H9 (cell line): ENCODE measurements around the gene ESRRB. TPM values are rescaled to one million over a fixed set of nuclear protein-coding genes. Genes with fewer than 3 reads are reported as not detected.

Experiments
- DNase-seq: peaks from one replicate; pipeline ENCODE4 v3.0.0-alpha.2; 2017
- H2AFZ ChIP-seq: one replicate; pipeline ENCODE4 v1.6.1; 2013; ENCODE audit warnings: mild to moderate bottlenecking, low read length, control low read depth, moderate library complexity
- H2AK5ac ChIP-seq: 2 replicates; pipeline ENCODE4 v1.6.1; 2013; ENCODE audit warnings: low read length, control low read depth, mixed read lengths; ENCODE audit not compliant: insufficient read length
- H2BK120ac ChIP-seq: one replicate; pipeline ENCODE4 v1.6.1; 2013; ENCODE audit warnings: low read depth, mild to moderate bottlenecking, low read length, control low read depth, inconsistent platforms; ENCODE audit not compliant: poor library complexity, severe bottlenecking
- H2BK12ac ChIP-seq: 2 replicates; pipeline ENCODE4 v1.6.1; 2013; ENCODE audit warnings: low read length, control low read depth, mixed read lengths, low read depth; ENCODE audit not compliant: insufficient read length
- H2BK15ac ChIP-seq: 2 replicates; pipeline ENCODE4 v1.6.1; 2013; ENCODE audit warnings: low read depth, low read length, control low read depth
- H2BK20ac ChIP-seq: one replicate; pipeline ENCODE4 v1.6.1; 2013; ENCODE audit warnings: low read depth, mild to moderate bottlenecking, low read length, control low read depth, inconsistent platforms; ENCODE audit not compliant: poor library complexity, severe bottlenecking
- H2BK5ac ChIP-seq: 2 replicates; pipeline ENCODE4 v1.6.1; 2013; ENCODE audit warnings: low read length, control low read depth, mixed read lengths; ENCODE audit not compliant: insufficient read length
- H3K14ac ChIP-seq: 2 replicates; pipeline ENCODE4 v1.6.1; 2013; ENCODE audit warnings: low read length, control low read depth; ENCODE audit not compliant: insufficient read depth
- H3K18ac ChIP-seq: 2 replicates; pipeline ENCODE4 v1.6.1; 2013; ENCODE audit warnings: low read depth, mild to moderate bottlenecking, mixed read lengths, low read length, control low read depth; ENCODE audit not compliant: insufficient read length
- H3K23ac ChIP-seq: 2 replicates; pipeline ENCODE4 v1.6.1; 2013; ENCODE audit warnings: low read length, control low read depth, mixed read lengths, low read depth; ENCODE audit not compliant: insufficient read length
- H3K23me2 ChIP-seq: 2 replicates; pipeline ENCODE4 v1.6.1; 2013; ENCODE audit warnings: low read depth, mild to moderate bottlenecking, mixed read lengths, low read length, control low read depth; ENCODE audit not compliant: insufficient read length, poor library complexity, severe bottlenecking
- H3K27ac ChIP-seq: 2 replicates; pipeline ENCODE4 v1.5.1; 2013; ENCODE audit warnings: low read length, control low read depth, mixed read lengths, low read depth; ENCODE audit not compliant: insufficient read length
- H3K27me3 ChIP-seq: 2 replicates; pipeline ENCODE4 v1.6.1; 2013; ENCODE audit warnings: low read length, control low read depth, inconsistent platforms; ENCODE audit not compliant: insufficient read depth
- H3K4ac ChIP-seq: 2 replicates; pipeline ENCODE4 v1.6.1; 2013; ENCODE audit warnings: low read depth, mild to moderate bottlenecking, control low read depth, inconsistent platforms, low read length, moderate library complexity
- H3K4me1 ChIP-seq: 2 replicates; pipeline ENCODE4 v1.6.1; 2013; ENCODE audit warnings: low read length, control low read depth, inconsistent platforms; ENCODE audit not compliant: insufficient read depth
- H3K4me2 ChIP-seq: 2 replicates; pipeline ENCODE4 v1.6.1; 2013; ENCODE audit warnings: low read length, control low read depth, mixed read lengths; ENCODE audit not compliant: insufficient read length, insufficient read depth
- H3K56ac ChIP-seq: 2 replicates; pipeline ENCODE4 v1.6.1; 2013; ENCODE audit warnings: low read depth, mild to moderate bottlenecking, mixed read lengths, low read length, control low read depth; ENCODE audit not compliant: insufficient read length
- H3K79me1 ChIP-seq: 2 replicates; pipeline ENCODE4 v1.6.1; 2013; ENCODE audit warnings: low read depth, mild to moderate bottlenecking, moderate library complexity, low read length, control low read depth, inconsistent platforms; ENCODE audit not compliant: insufficient read depth, poor library complexity, severe bottlenecking
- H3K79me2 ChIP-seq: 2 replicates; pipeline ENCODE4 v1.6.1; 2013; ENCODE audit warnings: low read length, control low read depth, inconsistent platforms; ENCODE audit not compliant: insufficient read depth
- H3K9ac ChIP-seq: 2 replicates; pipeline ENCODE4 v1.6.1; 2013; ENCODE audit warnings: low read length, control low read depth, mixed read lengths; ENCODE audit not compliant: insufficient read length; ENCODE audit errors: extremely low read depth
- H3K9me3 ChIP-seq: one replicate; pipeline ENCODE4 v1.6.1; 2013; ENCODE audit warnings: low read depth, low read length, inconsistent platforms; ENCODE audit not compliant: control insufficient read depth
- H3T11ph ChIP-seq: one replicate; pipeline ENCODE4 v1.6.1; 2013; ENCODE audit warnings: mild to moderate bottlenecking, low read length, control low read depth, inconsistent platforms
- H4K20me1 ChIP-seq: one replicate; pipeline ENCODE4 v1.6.1; 2013; ENCODE audit not compliant: control insufficient read depth, insufficient read length, insufficient read depth
- H4K5ac ChIP-seq: 2 replicates; pipeline ENCODE4 v1.6.1; 2013; ENCODE audit warnings: low read depth, mild to moderate bottlenecking, mixed read lengths, low read length, control low read depth; ENCODE audit not compliant: insufficient read length
- H4K8ac ChIP-seq: replicated peaks from 2 replicates; pipeline ENCODE4 v1.6.1; 2013; ENCODE audit warnings: low read length, control low read depth, mixed read lengths, low read depth; ENCODE audit not compliant: insufficient read length
- H4K91ac ChIP-seq: 2 replicates; pipeline ENCODE4 v1.6.1; 2013; ENCODE audit warnings: low read depth, mild to moderate bottlenecking, moderate library complexity, mixed read lengths, low read length, control low read depth; ENCODE audit not compliant: insufficient read length
- H3K27ac Mint-ChIP-seq, 3 experiments: 2 replicates in 2 of 3; 3 replicates in 1 of 3; pipeline ENCODE4 v1.8.0; 2020 to 2021; ENCODE audit warnings: mixed read lengths in 3 of 3, mild to moderate bottlenecking in 1 of 3, moderate library complexity in 1 of 3
- H3K27me3 Mint-ChIP-seq: 2 replicates; pipeline ENCODE4 v1.8.0; 2021; ENCODE audit warnings: low read depth, mild to moderate bottlenecking, moderate library complexity, mixed read lengths
- H3K36me3 Mint-ChIP-seq, 3 experiments: 2 replicates in 2 of 3; 3 replicates in 1 of 3; pipeline ENCODE4 v1.8.0; 2020 to 2021; ENCODE audit warnings: low read depth in 3 of 3, mixed read lengths in 3 of 3; ENCODE audit not compliant: insufficient read depth in 1 of 3
- H3K4me1 Mint-ChIP-seq, 2 experiments: 2 replicates each; pipeline ENCODE4 v1.8.0; 2020; ENCODE audit warnings: mixed read lengths in 2 of 2
- H3K4me3 Mint-ChIP-seq, 2 experiments: 2 replicates in 1 of 2; 3 replicates in 1 of 2; pipeline ENCODE4 v1.8.0; 2020 to 2021; ENCODE audit warnings: mild to moderate bottlenecking in 2 of 2, mixed read lengths in 2 of 2, moderate library complexity in 1 of 2
- H3K9me3 Mint-ChIP-seq, 2 experiments: 2 replicates in 1 of 2; 3 replicates in 1 of 2; pipeline ENCODE4 v1.8.0; 2020; ENCODE audit warnings: mild to moderate bottlenecking in 2 of 2, mixed read lengths in 2 of 2, moderate library complexity in 1 of 2
- CTCF ChIP-seq: fragments of 200-600 bp; sonication (generic); conservative IDR thresholded peaks from 3 replicates; pipeline ENCODE4 v1.8.0; 2021; ENCODE audit warnings: antibody characterized with exemption, mild to moderate bottlenecking
- WGBS: extraction: QIAGEN DNeasy Blood & Tissue Kit; methylation state at CpG from one replicate; pipeline ENCODE4 v1.1.7; 2013; ENCODE audit warnings: missing lambda C conversion rate, low lambda C conversion rate, mixed read lengths; ENCODE audit not compliant: insufficient read length; ENCODE audit errors: extremely low coverage; 5-methylcytosine and 5-hydroxymethylcytosine counted together
- total RNA-seq: library from RNA; stranded (reverse); gene quantifications from 2 replicates; pipeline ENCODE4 v1.2.1, GENCODE V29; 2021

ESRRB gene
- total RNA-seq, 1 experiment from 2014 or later = 0.11 TPM

GRCh38 chr14:76491172-76491930 lies 115.4 kb downstream of the ESRRB start:
- H3K36me3 Mint-ChIP-seq = no peaks in the 10 kb centered on the region
- no peak for TF ChIP-seq CTCF
- H2BK15ac ChIP-seq = no peak overlapping the region
- no peak overlapping the region for H3K56ac ChIP-seq
- H2AFZ ChIP-seq = no peak overlapping the region
- no peak overlapping the region for H4K5ac ChIP-seq
- no peak overlapping the region for H3K4ac ChIP-seq
- H4K8ac ChIP-seq = no peak overlapping the region
- H3K23ac ChIP-seq = no peak overlapping the region
- no peak overlapping the region for H3K27ac ChIP-seq
- no peak overlapping the region for H2AK5ac ChIP-seq
- H2BK12ac ChIP-seq = no peak overlapping the region
- H3K79me1 ChIP-seq = no peaks in the 10 kb centered on the region
- H2BK20ac ChIP-seq = no peak overlapping the region
- H3K27me3 ChIP-seq = no peaks in the 10 kb centered on the region
- DNase-seq = no peak
- H3K9me3 ChIP-seq = no peaks in the 10 kb centered on the region
- H3K9me3 Mint-ChIP-seq = no peaks in the 10 kb centered on the region
- no peak overlapping the region for H4K91ac ChIP-seq
- WGBS = no CpG with 5 or more reads among the region's 22 CpGs
- no peak overlapping the region; a peak in 1 of 7 replicates for H3K27ac Mint-ChIP-seq
- H2BK120ac ChIP-seq = no peak overlapping the region
- H2BK5ac ChIP-seq = no peak overlapping the region
- no peak overlapping the region for H3K18ac ChIP-seq
- H3K4me2 ChIP-seq = no peak overlapping the region
- no peak overlapping the region; a peak in 1 of 5 replicates for H3K4me3 Mint-ChIP-seq
- H3K9ac ChIP-seq = no peak overlapping the region
- no peak overlapping the region for H3K14ac ChIP-seq
- H4K20me1 ChIP-seq = no peaks in the 10 kb centered on the region
- no peaks in the 10 kb centered on the region for H3K79me2 ChIP-seq
- H3K4me1 Mint-ChIP-seq = peaks cover 3 to 7% of the 10 kb centered on the region in 2 experiments; a peak in 3 of 4 replicates
- H3K27me3 Mint-ChIP-seq = no peaks in the 10 kb centered on the region; the same call in 1 of the 2 replicates
- no peak overlapping the region for H3T11ph ChIP-seq
- H3K4me1 ChIP-seq = no peaks in the 10 kb centered on the region
- no peaks in the 10 kb centered on the region for H3K23me2 ChIP-seq
